ENCODE measurements around the gene HS2ST1. TPM values are rescaled to one million over a fixed set of nuclear protein-coding genes. Genes with fewer than 3 reads are reported as not detected.
"Not testable (repeated sequence)": the region's sequence is repeated elsewhere in the genome, so short reads cannot be mapped to it uniquely, and the experiment has no call there.

The HS2ST1 gene
- total RNA-seq, 1 experiment from 2014 or later: 30.1 TPM

DNA sequence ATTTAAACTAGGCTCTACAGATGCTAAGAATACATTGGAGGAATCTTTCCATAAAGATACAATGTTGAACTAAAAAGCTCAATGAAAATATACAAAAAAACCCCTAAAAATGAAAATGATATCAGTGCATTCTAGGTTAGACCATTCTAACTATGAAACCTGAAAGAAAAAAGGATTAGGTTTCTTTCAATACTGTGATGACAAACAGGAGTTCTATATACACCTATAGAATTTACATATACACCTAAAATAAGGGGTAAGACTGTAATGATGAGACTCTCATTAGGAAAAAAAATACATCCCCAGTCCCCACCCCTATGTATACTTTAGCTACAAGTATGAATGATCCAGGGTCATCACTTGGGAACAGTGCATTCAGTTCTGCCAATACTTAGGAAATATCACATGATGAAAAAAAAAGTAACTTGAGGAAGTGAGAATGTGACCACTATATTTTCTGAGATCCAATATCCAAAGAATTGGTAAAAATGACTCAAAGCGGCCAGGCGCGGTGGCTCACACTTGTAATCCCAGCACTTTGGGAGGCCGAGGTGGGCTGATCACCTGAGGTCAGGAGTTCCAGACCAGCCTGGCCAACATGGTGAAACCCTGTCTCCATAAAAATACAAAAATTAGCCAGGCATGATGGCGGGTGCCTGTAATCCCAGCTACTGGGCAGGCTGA lies 26.8 kb upstream of the HS2ST1 start (continued):
- TF ChIP-seq FOSL1 (IDR thresholded peaks at IDR 0.05; ENCODE audit: low read depth) (no peak), YY1 (IDR thresholded peaks at IDR 0.05; ENCODE audit: extremely low read depth, insufficient replicate concordance, low read depth, low read length) (no peak), RAD21 (IDR thresholded peaks at IDR 0.05; ENCODE audit: low read depth) (no peak), CEBPB (IDR thresholded peaks at IDR 0.05; ENCODE audit: low read depth) (no peak)
- TF ChIP-seq, protein P1, sequence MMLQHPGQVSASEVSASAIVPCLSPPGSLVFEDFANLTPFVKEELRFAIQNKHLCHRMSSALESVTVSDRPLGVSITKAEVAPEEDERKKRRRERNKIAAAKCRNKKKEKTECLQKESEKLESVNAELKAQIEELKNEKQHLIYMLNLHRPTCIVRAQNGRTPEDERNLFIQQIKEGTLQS (IDR thresholded peaks at IDR 0.05): no peak

DNA sequence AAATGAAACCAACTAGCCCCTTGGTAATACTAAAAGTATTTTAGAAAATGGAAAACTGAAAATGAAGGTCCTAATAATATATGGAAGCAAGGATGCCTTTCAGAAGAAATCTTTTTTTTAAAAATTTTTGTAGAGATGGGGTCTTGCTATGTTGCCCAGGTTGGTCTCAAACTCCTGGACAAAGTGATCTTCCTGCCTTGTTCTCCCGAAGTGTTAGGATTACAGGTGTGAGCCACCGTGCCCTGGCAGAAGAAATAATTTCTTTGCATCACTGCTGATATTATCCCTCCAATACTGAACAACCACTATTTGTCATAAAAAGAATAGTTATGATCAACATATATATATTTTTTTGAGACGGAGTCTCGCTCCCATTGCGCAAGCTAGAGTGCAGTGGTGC lies 26.1 kb upstream of the HS2ST1 start:
- no peak overlapping the region for H3K9ac ChIP-seq (ENCODE audit: low read length)
- peaks cover 11% of the 10 kb centered on the region; the same call in 1 of the 2 replicates for H4K20me1 ChIP-seq (ENCODE audit: insufficient read depth)
- no peaks in the 10 kb centered on the region for H3K36me3 ChIP-seq (ENCODE audit: control insufficient read depth in 1 of 2, insufficient read depth in 2 of 2, low read length in 2 of 2)
- H3K4me1 ChIP-seq (ENCODE audit: control insufficient read depth in 1 of 2, insufficient read depth in 2 of 2, low read length in 2 of 2): no peaks in the 10 kb centered on the region
- H3K27me3 ChIP-seq (ENCODE audit: insufficient read depth, low read length): no peaks in the 10 kb centered on the region
- H3K9me2 ChIP-seq (ENCODE audit: insufficient read depth): no peaks in the 10 kb centered on the region
- ATAC-seq (no peak), DNase-seq (ENCODE audit: low read depth, low spot score) (no peak)
- intact Hi-C loops (cut with micrococcal nuclease): no loop called here
- POLR2A ChIA-PET: no interaction called here
- no peak overlapping the region for H3K27ac ChIP-seq (ENCODE audit: low read depth, low read length)
- RAD21 ChIA-PET (ENCODE audit: low non-redundant PET in 1 of 2, low total read pairs in 2 of 2, uncharacterized antibody in 2 of 2, unreplicated experiment in 2 of 2): interaction anchor here in 1 of 2 experiments (0.6 kb wide), 1 partner anchor 27 kb away, joined by 3 read pairs; no protein-coding TSS in a partner anchor
- BruUV-seq (replicated peaks): no TSS peak
- H3K9me3 ChIP-seq (ENCODE audit: control insufficient read depth in 1 of 2, insufficient read depth in 1 of 2, low read depth in 1 of 2, low read length in 2 of 2): no peaks in the 10 kb centered on the region
- no peak overlapping the region for H3K4me2 ChIP-seq (ENCODE audit: low read length)
- CTCF ChIA-PET: no interaction called here
- no peak overlapping the region for H3K4me3 ChIP-seq (replicated peaks in 1 of 2; ENCODE audit: low read depth in 1 of 2, low read length in 2 of 2)
- peaks cover 76% of the 10 kb centered on the region for H3K79me2 ChIP-seq (ENCODE audit: insufficient read depth, low read length)
- no peak for TF ChIP-seq POLR2A (IDR thresholded peaks at IDR 0.05; ENCODE audit: borderline replicate concordance, extremely low read depth, insufficient read depth, insufficient read length)
- TF ChIP-seq POLR2AphosphoS5 (IDR thresholded peaks at IDR 0.05; ENCODE audit: low read depth, low read length): no peak
- TF ChIP-seq, protein P2, sequence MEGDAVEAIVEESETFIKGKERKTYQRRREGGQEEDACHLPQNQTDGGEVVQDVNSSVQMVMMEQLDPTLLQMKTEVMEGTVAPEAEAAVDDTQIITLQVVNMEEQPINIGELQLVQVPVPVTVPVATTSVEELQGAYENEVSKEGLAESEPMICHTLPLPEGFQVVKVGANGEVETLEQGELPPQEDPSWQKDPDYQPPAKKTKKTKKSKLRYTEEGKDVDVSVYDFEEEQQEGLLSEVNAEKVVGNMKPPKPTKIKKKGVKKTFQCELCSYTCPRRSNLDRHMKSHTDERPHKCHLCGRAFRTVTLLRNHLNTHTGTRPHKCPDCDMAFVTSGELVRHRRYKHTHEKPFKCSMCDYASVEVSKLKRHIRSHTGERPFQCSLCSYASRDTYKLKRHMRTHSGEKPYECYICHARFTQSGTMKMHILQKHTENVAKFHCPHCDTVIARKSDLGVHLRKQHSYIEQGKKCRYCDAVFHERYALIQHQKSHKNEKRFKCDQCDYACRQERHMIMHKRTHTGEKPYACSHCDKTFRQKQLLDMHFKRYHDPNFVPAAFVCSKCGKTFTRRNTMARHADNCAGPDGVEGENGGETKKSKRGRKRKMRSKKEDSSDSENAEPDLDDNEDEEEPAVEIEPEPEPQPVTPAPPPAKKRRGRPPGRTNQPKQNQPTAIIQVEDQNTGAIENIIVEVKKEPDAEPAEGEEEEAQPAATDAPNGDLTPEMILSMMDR (IDR thresholded peaks at IDR 0.05 in 2 of 3, conservative IDR thresholded peaks at IDR 0.05 in 1 of 3; ENCODE audit: borderline replicate concordance in 1 of 3, insufficient read depth in 1 of 3, low read depth in 2 of 3, low read length in 2 of 3): no peak
- H2AFZ ChIP-seq (ENCODE audit: low read depth, low read length, poor library complexity, severe bottlenecking): no peak overlapping the region

DNA sequence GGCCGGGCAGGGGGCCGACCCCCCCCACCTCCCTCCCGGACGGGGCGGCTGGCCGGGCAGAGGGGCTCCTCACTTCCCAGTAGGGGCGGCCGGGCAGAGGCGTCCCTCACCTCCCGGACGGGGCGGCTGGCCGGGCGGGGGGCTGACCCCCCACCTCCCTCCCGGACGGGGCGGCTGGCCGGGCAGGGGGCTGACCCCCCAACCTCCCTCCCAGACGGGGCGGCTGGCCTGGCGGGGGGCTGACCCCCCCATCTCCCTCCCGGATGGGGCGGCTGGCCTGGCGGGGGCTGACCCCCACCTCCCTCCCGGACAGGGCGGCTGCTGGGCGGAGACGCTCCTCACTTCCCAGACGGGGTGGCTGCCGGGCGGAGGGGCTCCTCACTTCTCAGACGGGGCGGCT lies 15.0 kb upstream of the HS2ST1 start:
- H3K27ac ChIP-seq (ENCODE audit: low read depth, low read length); CTCF ChIA-PET; ATAC-seq; H3K4me1 ChIP-seq (ENCODE audit: control insufficient read depth in 1 of 2, insufficient read depth in 2 of 2, low read length in 2 of 2); POLR2A ChIA-PET; BruUV-seq (replicated peaks); intact Hi-C loops (cut with micrococcal nuclease); DNase-seq (ENCODE audit: low read depth, low spot score); H3K4me2 ChIP-seq (ENCODE audit: low read length); H3K36me3 ChIP-seq (ENCODE audit: control insufficient read depth in 1 of 2, insufficient read depth in 2 of 2, low read length in 2 of 2); H3K9ac ChIP-seq (ENCODE audit: low read length); H3K9me3 ChIP-seq (ENCODE audit: control insufficient read depth in 1 of 2, insufficient read depth in 1 of 2, low read depth in 1 of 2, low read length in 2 of 2); H2AFZ ChIP-seq (ENCODE audit: low read depth, low read length, poor library complexity, severe bottlenecking); H3K4me3 ChIP-seq (replicated peaks in 1 of 2; ENCODE audit: low read depth in 1 of 2, low read length in 2 of 2); H3K27me3 ChIP-seq (ENCODE audit: insufficient read depth, low read length); RAD21 ChIA-PET (ENCODE audit: low non-redundant PET in 1 of 2, low total read pairs in 2 of 2, uncharacterized antibody in 2 of 2, unreplicated experiment in 2 of 2); H3K9me2 ChIP-seq (ENCODE audit: insufficient read depth): not testable (repeated sequence)
- H4K20me1 ChIP-seq (ENCODE audit: insufficient read depth): peaks cover 15% of the 10 kb centered on the region; the same call in 1 of the 2 replicates
- H3K79me2 ChIP-seq (ENCODE audit: insufficient read depth, low read length): peaks cover 72% of the 10 kb centered on the region

All from HCT116 (cell line).